GM06990 (cell line): Measurements from ENCODE around the gene PODNL1.

ENCODE experiments used
- DNase-seq: peaks from one replicate; pipeline ENCODE4 v3.0.0-alpha.2; 2011; ENCODE audit not compliant: insufficient read length; ENCODE audit errors: extremely low read depth
- H3K27me3 ChIP-seq: replicated peaks from 2 replicates; pipeline ENCODE4 v1.6.0; 2011; ENCODE audit warnings: low read length; ENCODE audit not compliant: control insufficient read depth, insufficient read depth
- H3K36me3 ChIP-seq: 2 replicates; pipeline ENCODE4 v1.5.1; 2011; ENCODE audit warnings: low read length; ENCODE audit not compliant: control insufficient read depth, insufficient read depth
- H3K4me3 ChIP-seq: replicated peaks from 2 replicates; pipeline ENCODE4 v1.5.1; 2011; ENCODE audit warnings: low read depth, mild to moderate bottlenecking, control low read depth, low read length
- CTCF ChIP-seq: IDR thresholded peaks from 2 replicates; pipeline ENCODE4 v1.5.1; 2011; ENCODE audit warnings: low read length, control low read depth, mild to moderate bottlenecking, inconsistent platforms; ENCODE audit not compliant: insufficient read depth, poor library complexity, severe bottlenecking

Gene PODNL1

DNA sequence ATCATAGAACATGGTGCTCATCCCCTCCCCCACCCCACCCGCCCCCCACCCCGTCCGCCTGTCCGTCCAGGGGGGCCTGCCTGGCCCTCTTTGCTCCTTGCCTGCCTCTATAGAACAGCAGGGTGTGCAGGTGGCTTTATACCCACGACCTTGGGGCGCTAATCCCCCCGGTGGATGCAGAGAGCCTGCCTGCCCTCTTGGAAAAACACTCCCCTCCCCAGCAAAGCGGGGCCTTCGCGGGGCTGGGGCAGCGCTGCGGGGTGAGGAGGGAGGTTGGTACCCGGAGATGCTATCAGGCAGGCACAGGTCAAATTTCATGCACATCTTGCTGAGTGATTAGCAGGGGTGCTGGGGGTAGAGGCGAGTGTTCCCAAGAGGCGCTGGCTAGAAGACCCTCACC lies 46.0 kb upstream of the PODNL1 start:
- no peaks in the 10 kb centered on the region; the same call in 1 of the 2 replicates for H3K36me3 ChIP-seq
- H3K4me3 ChIP-seq: no peak overlapping the region
- TF ChIP-seq CTCF: no peak
- no peaks in the 10 kb centered on the region for H3K27me3 ChIP-seq
- DNase-seq: no peak

DNA sequence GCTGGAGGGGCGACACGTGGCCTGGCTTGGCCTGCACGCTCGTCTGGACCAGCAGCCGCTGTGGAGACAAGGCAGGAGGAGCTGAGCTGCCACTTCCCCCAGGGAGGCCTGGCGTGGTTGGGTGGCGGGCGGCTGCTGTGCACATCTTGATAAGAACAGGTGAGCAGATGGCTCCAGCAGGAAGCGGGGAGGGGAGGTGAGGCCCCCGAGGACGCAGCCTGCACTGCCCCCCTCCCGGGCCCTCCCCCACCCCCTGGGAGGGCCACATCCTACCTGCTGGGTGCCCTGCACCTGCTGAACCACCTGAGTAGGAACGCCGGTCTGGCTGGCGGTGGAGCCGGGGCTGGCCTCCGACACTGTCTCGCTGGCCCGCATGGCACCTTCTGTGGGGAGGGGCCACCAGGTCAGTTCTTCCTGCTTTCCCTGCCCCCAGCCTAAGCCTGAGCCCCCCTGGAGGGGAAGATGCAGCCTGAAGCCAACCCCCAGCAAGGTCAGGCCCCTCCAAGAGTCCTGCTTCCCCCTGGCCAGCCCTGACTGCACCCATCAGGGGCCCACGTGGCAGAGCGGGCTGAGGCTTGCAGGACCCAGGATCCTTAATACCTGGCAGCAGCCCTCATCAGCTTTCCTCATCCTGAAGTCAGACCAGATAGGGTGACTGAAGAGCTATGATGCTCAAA lies 45.1 kb upstream of the PODNL1 start:
- H3K36me3 ChIP-seq: no peaks in the 10 kb centered on the region; the same call in 1 of the 2 replicates
- H3K27me3 ChIP-seq: no peaks in the 10 kb centered on the region
- DNase-seq: no peak
- no peak overlapping the region for H3K4me3 ChIP-seq
- no peak for TF ChIP-seq CTCF

DNA sequence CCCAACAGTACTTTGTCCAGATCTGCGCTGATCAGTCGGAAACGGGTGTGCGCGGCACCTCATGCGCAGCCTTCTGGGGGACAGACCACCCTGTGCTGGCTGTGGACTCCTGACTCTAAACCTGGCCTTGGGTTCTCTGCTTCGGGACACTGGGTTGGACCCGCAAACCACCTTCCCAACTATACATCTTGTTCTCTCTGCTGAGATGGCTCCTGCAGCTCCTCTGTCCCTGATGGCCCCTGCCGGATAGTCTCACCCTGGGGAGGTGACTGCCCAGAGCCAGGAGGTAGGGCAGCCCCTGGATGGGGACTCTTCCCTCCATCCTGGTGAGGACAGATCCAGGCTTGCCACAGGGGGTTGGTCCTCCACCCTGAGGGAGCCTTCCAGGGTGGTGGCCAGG lies 44.6 kb upstream of the PODNL1 start:
- TF ChIP-seq CTCF: no peak
- Histone ChIP-seq H3K36me3 (no peaks in the 10 kb centered on the region; the same call in 1 of the 2 replicates), H3K4me3 (no peak overlapping the region), H3K27me3 (no peaks in the 10 kb centered on the region)
- no peak for DNase-seq

- H3K27me3 ChIP-seq: no peaks in the 10 kb centered on the region
- H3K4me3 ChIP-seq: no peak overlapping the region
- H3K36me3 ChIP-seq: no peaks in the 10 kb centered on the region; the same call in 1 of the 2 replicates
- TF ChIP-seq CTCF: no peak
- no peak for DNase-seq
These were observed 43.8 kb upstream of the PODNL1 start for GRCh38 chr19:13981988-13982501.

GRCh38 chr19:13981467-13981866 lies 43.2 kb upstream of the PODNL1 start:
- Histone ChIP-seq H3K27me3 (no peaks in the 10 kb centered on the region), H3K36me3 (no peaks in the 10 kb centered on the region; the same call in 1 of the 2 replicates), H3K4me3 (no peak overlapping the region)
- no peak for DNase-seq
- no peak for TF ChIP-seq CTCF
